HepG2 (cell line): ENCODE results near the gene EXOC6B. TPM values are rescaled to one million over a fixed set of nuclear protein-coding genes. Genes with fewer than 3 reads are reported as not detected.

Source experiments
- EZH2 ChIP-seq: conservative IDR thresholded peaks from 2 replicates; pipeline ENCODE4 v1.6.1; 2012; ENCODE audit warnings: mild to moderate bottlenecking, low read depth, low read length, moderate library complexity
- FOXC1 ChIP-seq: sonication (generic); formaldehyde crosslinking; IDR thresholded peaks from 2 replicates; pipeline ENCODE4 v1.8.0; 2022; ENCODE audit warnings: mild to moderate bottlenecking, missing genetic modification reagents, borderline replicate concordance
- GLI4 ChIP-seq: sonication (generic); formaldehyde crosslinking; IDR thresholded peaks from 2 replicates; pipeline ENCODE4 v1.5.1; 2020; ENCODE audit warnings: missing genetic modification reagents, mild to moderate bottlenecking, moderate library complexity, borderline replicate concordance
- HNRNPK ChIP-seq: fragments of 200-400 bp; formaldehyde crosslinking; IDR thresholded peaks from 2 replicates; pipeline ENCODE4 v1.6.1; 2018; ENCODE audit warnings: low read length, low read depth, moderate library complexity, mild to moderate bottlenecking; ENCODE audit not compliant: poor library complexity, severe bottlenecking
- MAFF ChIP-seq: IDR thresholded peaks from 2 replicates; pipeline ENCODE4 v1.6.1; 2011; ENCODE audit warnings: low read depth, low read length, improper control_type of control experiment
- MBNL3 ChIP-seq: fragments of 250-450 bp; sonication (Bioruptor Pico); conservative IDR thresholded peaks from 2 replicates; pipeline ENCODE4 v1.8.0; 2022; ENCODE audit warnings: mild to moderate bottlenecking, inconsistent platforms
- MTF2 ChIP-seq: sonication (generic); formaldehyde crosslinking; IDR thresholded peaks from 2 replicates; pipeline ENCODE4 v1.5.0; 2020; ENCODE audit warnings: missing genetic modification reagents, borderline replicate concordance
- SAFB2 ChIP-seq: sonication (generic); formaldehyde crosslinking; IDR thresholded peaks from 2 replicates; pipeline ENCODE4 v1.5.1; 2020; ENCODE audit warnings: missing genetic modification reagents, low read depth, mild to moderate bottlenecking, borderline replicate concordance
- SKI ChIP-seq: fragments of 450-650 bp; IDR thresholded peaks from one replicate; pipeline ENCODE4 v1.6.1; 2018; ENCODE audit warnings: mild to moderate bottlenecking; ENCODE audit not compliant: partially characterized antibody
- SMAD9 ChIP-seq: sonication (generic); formaldehyde crosslinking; IDR thresholded peaks from 2 replicates; pipeline ENCODE4 v1.5.1; 2020; ENCODE audit warnings: mild to moderate bottlenecking, missing genetic modification reagents
- TRAFD1 ChIP-seq: sonication (generic); formaldehyde crosslinking; IDR thresholded peaks from 2 replicates; pipeline ENCODE4 v1.5.1; 2020; ENCODE audit warnings: missing genetic modification reagents, mild to moderate bottlenecking, borderline replicate concordance
- ZBED4 ChIP-seq: sonication (generic); formaldehyde crosslinking; IDR thresholded peaks from 2 replicates; pipeline ENCODE4 v1.4.0; 2020; ENCODE audit warnings: missing genetic modification reagents, borderline replicate concordance
- ZBTB39 ChIP-seq: sonication (generic); formaldehyde crosslinking; IDR thresholded peaks from 2 replicates; pipeline ENCODE4 v1.5.0; 2020; ENCODE audit warnings: missing genetic modification reagents
- ZKSCAN5 ChIP-seq: sonication (generic); formaldehyde crosslinking; IDR thresholded peaks from 2 replicates; pipeline ENCODE4 v1.5.1; 2020; ENCODE audit warnings: mild to moderate bottlenecking, missing genetic modification reagents
- ZMAT5 ChIP-seq: sonication (generic); formaldehyde crosslinking; IDR thresholded peaks from 2 replicates; pipeline ENCODE4 v1.5.0; 2020; ENCODE audit warnings: mild to moderate bottlenecking, low read depth, missing genetic modification reagents, borderline replicate concordance
- ZNF264 ChIP-seq: sonication (generic); formaldehyde crosslinking; IDR thresholded peaks from 2 replicates; pipeline ENCODE4 v1.4.0; 2020; ENCODE audit warnings: missing genetic modification reagents
- ZNF276 ChIP-seq: sonication (generic); formaldehyde crosslinking; IDR thresholded peaks from 2 replicates; pipeline ENCODE4 v1.4.0; 2020; ENCODE audit warnings: mild to moderate bottlenecking, low read depth, missing genetic modification reagents
- ZNF343 ChIP-seq: sonication (generic); formaldehyde crosslinking; IDR thresholded peaks from 2 replicates; pipeline ENCODE4 v1.4.0; 2020; ENCODE audit warnings: mild to moderate bottlenecking, missing genetic modification reagents
- ZNF383 ChIP-seq: sonication (generic); formaldehyde crosslinking; IDR thresholded peaks from 2 replicates; pipeline ENCODE4 v1.4.0; 2020; ENCODE audit warnings: missing genetic modification reagents, mild to moderate bottlenecking, borderline replicate concordance
- ZNF547 ChIP-seq: sonication (generic); formaldehyde crosslinking; IDR thresholded peaks from 2 replicates; pipeline ENCODE4 v1.5.1; 2020; ENCODE audit warnings: mild to moderate bottlenecking, missing genetic modification reagents
- polyA plus RNA-seq, 8 experiments: library from polyadenylated mRNA; depleted of rRNA in 3 of 8; stranded (reverse) in 7 of 8; unstranded in 1 of 8; fragments of >200 nt; fragmentation: Illumina TruSeq in 4 of 8; extraction: Trizol in 4 of 8; gene quantifications; 2 replicates each; pipeline versions ENCODE4 v1.2.1 to v1.2.3, GENCODE V29; 2011 to 2016; ENCODE audit warnings: low read depth in 4 of 8, missing spikeins in 1 of 8, mixed read lengths in 1 of 8; ENCODE audit not compliant: insufficient read depth in 1 of 8
- total RNA-seq, 5 experiments: library from RNA; depleted of rRNA; stranded (reverse); fragments of >200 nt; fragmentation: Illumina TruSeq; extraction: Trizol; gene quantifications; 2 replicates each; pipeline ENCODE4 v1.2.3, GENCODE V29; 2016; ENCODE audit warnings: low read depth in 1 of 5

Gene EXOC6B
- total and polyA plus RNA-seq, 2 of the 13 experiments (the other 11 are each of a cell fraction or from before 2014, with no cell fraction given): 9.1 to 15.9 TPM

GRCh38 chr2:72757177-72757775, 68.6 kb downstream of the EXOC6B start (continued):
- TF ChIP-seq MAFF: no peak
- TF ChIP-seq HNRNPK: no peak
- no peak for TF ChIP-seq SAFB2
- no peak for TF ChIP-seq ZNF276 (CRISPR knock-in tag)
- peak; percentile 32 for TF ChIP-seq SKI
- no peak for TF ChIP-seq TRAFD1 (CRISPR knock-in tag)
- no peak for TF ChIP-seq GLI4 (CRISPR knock-in tag)
- no peak for TF ChIP-seq ZNF343 (CRISPR knock-in tag)
- no peak for TF ChIP-seq ZKSCAN5
- TF ChIP-seq ZBED4: no peak
- TF ChIP-seq MTF2 (CRISPR knock-in tag): no peak
- TF ChIP-seq EZH2: no peak
- TF ChIP-seq ZNF383 (CRISPR knock-in tag): no peak
- TF ChIP-seq ZMAT5: no peak
- peak; percentile 100 for TF ChIP-seq MBNL3 (CRISPR knock-in tag)
- no peak for TF ChIP-seq SMAD9 (CRISPR knock-in tag)
- TF ChIP-seq ZNF264 (CRISPR knock-in tag): peak; percentile 86
- no peak for TF ChIP-seq FOXC1 (CRISPR knock-in tag)
- 0 out of 2 replicates have a peak, but pooled peaks have one; percentile 61 for TF ChIP-seq ZBTB39 (CRISPR knock-in tag)
- TF ChIP-seq ZNF547 (CRISPR knock-in tag): no peak
